OCI-LY3 (cell line): Measurements from ENCODE around the gene LSM12.

ENCODE experiments used
- H2AFZ ChIP-seq: fragments of 200-600, 300-600 bp; shearing (Covaris generic); 2 replicates; pipeline ENCODE4 v1.6.0; 2014; ENCODE audit warnings: antibody characterized with exemption, low read depth, low read length
- H3K27ac ChIP-seq: fragments of 200-600, 300-600 bp; sonication (generic); 2 replicates; pipeline ENCODE4 v1.5.1; 2014; ENCODE audit warnings: mild to moderate bottlenecking, low read length, moderate library complexity, mixed read lengths
- H3K27me3 ChIP-seq: fragments of 200-600, 300-600 bp; sonication (generic); 2 replicates; pipeline ENCODE4 v1.6.1; 2014; ENCODE audit warnings: low read depth, low read length, mixed read lengths
- H3K36me3 ChIP-seq: fragments of 200-600, 300-600 bp; sonication (generic); replicated peaks from 2 replicates; pipeline ENCODE3; 2014; ENCODE audit warnings: low read depth, low read length, mixed read lengths
- H3K4me1 ChIP-seq: fragments of 300-600, 200-600 bp; sonication (generic); 2 replicates; pipeline ENCODE4 v1.6.1; 2014; ENCODE audit warnings: low read length, mixed read lengths
- H3K4me2 ChIP-seq: fragments of 200-600, 300-600 bp; sonication (generic); 2 replicates; pipeline ENCODE4 v1.6.1; 2014; ENCODE audit warnings: low read length, mixed read lengths
- H3K4me3 ChIP-seq: fragments of 300-600, 200-600 bp; sonication (generic); 2 replicates; pipeline ENCODE4 v1.5.1; 2014; ENCODE audit warnings: antibody characterized with exemption, mild to moderate bottlenecking, low read length, moderate library complexity
- H3K79me2 ChIP-seq: fragments of 300-600, 200-600 bp; shearing (Covaris generic); 2 replicates; pipeline ENCODE4 v1.6.1; 2014; ENCODE audit warnings: mild to moderate bottlenecking, low read length, mixed read lengths
- H3K9ac ChIP-seq: fragments of 300-600, 200-600 bp; shearing (Covaris generic); 2 replicates; pipeline ENCODE4 v1.6.0; 2014; ENCODE audit warnings: mild to moderate bottlenecking, low read length, moderate library complexity
- H3K9me3 ChIP-seq: fragments of 200-600, 300-600 bp; shearing (Covaris generic); 2 replicates; pipeline ENCODE4 v1.6.1; 2014; ENCODE audit warnings: low read length, mixed read lengths; ENCODE audit not compliant: insufficient read depth
- H4K20me1 ChIP-seq: fragments of 200-600, 300-600 bp; sonication (generic); 2 replicates; pipeline ENCODE4 v1.6.1; 2016; ENCODE audit warnings: low read length, mixed read lengths; ENCODE audit not compliant: insufficient read depth
- CTCF ChIP-seq: fragments of 200-600, 300-600 bp; sonication (generic); IDR thresholded peaks from 2 replicates; pipeline ENCODE4 v1.5.1; 2014; ENCODE audit warnings: antibody characterized with exemption, low read length, low read depth
- EZH2phosphoT487 ChIP-seq: fragments of 200-600 bp; shearing (Covaris generic); IDR thresholded peaks from 2 replicates; pipeline ENCODE4 v1.6.1; 2018; ENCODE audit warnings: antibody characterized with exemption, mixed run types, low read depth

The LSM12 gene

GRCh38 chr17:43987131-43988021 is 79.1 kb downstream of the LSM12 start:
- no peak overlapping the region for H2AFZ ChIP-seq
- H3K4me3 ChIP-seq = no peak overlapping the region
- H4K20me1 ChIP-seq = no peaks in the 10 kb centered on the region
- H3K4me1 ChIP-seq = no peaks in the 10 kb centered on the region
- no peaks in the 10 kb centered on the region for H3K36me3 ChIP-seq
- TF ChIP-seq EZH2phosphoT487 (no peak), CTCF (no peak)
- H3K9me3 ChIP-seq = no peaks in the 10 kb centered on the region
- no peak overlapping the region for H3K4me2 ChIP-seq
- H3K9ac ChIP-seq = no peak overlapping the region
- H3K27ac ChIP-seq = no peak overlapping the region
- no peaks in the 10 kb centered on the region for H3K79me2 ChIP-seq
- 0 out of 2 replicates have a peak, but pooled peaks cover 3% of the 10 kb centered on the region for H3K27me3 ChIP-seq

- Histone ChIP-seq H3K36me3 (no peaks in the 10 kb centered on the region), H2AFZ (no peak overlapping the region), H3K27ac (no peak overlapping the region), H3K27me3 (0 out of 2 replicates have a peak, but pooled peaks cover 3% of the 10 kb centered on the region), H3K79me2 (no peaks in the 10 kb centered on the region), H3K4me3 (no peak overlapping the region), H3K4me2 (no peak overlapping the region), H3K9me3 (no peaks in the 10 kb centered on the region), H4K20me1 (no peaks in the 10 kb centered on the region), H3K4me1 (no peaks in the 10 kb centered on the region), H3K9ac (no peak overlapping the region)
- TF ChIP-seq CTCF (no peak), EZH2phosphoT487 (no peak)
Measured at GRCh38 chr17:43986225-43986981, 80.1 kb downstream of the LSM12 start.

GRCh38 chr17:43984521-43984920 is 82.0 kb downstream of the LSM12 start:
- H3K4me2 ChIP-seq = no peak overlapping the region
- 0 out of 2 replicates have a peak, but pooled peaks cover 3% of the 10 kb centered on the region for H3K27me3 ChIP-seq
- no peak overlapping the region for H3K4me3 ChIP-seq
- TF ChIP-seq CTCF (no peak), EZH2phosphoT487 (no peak)
- no peak overlapping the region for H2AFZ ChIP-seq
- no peaks in the 10 kb centered on the region for H3K36me3 ChIP-seq
- H3K4me1 ChIP-seq = no peaks in the 10 kb centered on the region
- no peaks in the 10 kb centered on the region for H3K79me2 ChIP-seq
- H4K20me1 ChIP-seq = no peaks in the 10 kb centered on the region
- H3K9me3 ChIP-seq = no peaks in the 10 kb centered on the region
- no peak overlapping the region for H3K9ac ChIP-seq
- no peak overlapping the region for H3K27ac ChIP-seq
